Muscle of leg (tissue), 11 donors: Measurements from ENCODE around the gene ORAI3. TPM values are rescaled to one million over a fixed set of nuclear protein-coding genes. Genes with fewer than 3 reads are reported as not detected.

ENCODE experiments used
- DNase-seq: peaks from one replicate; pipeline ENCODE4 v3.0.0; 2013
- H3K27ac ChIP-seq: one replicate; pipeline ENCODE4 v1.5.1; 2013; ENCODE audit warnings: mild to moderate bottlenecking, low read length, control low read depth
- H3K27me3 ChIP-seq: one replicate; pipeline ENCODE4 v1.6.1; 2013; ENCODE audit warnings: low read length; ENCODE audit not compliant: control insufficient read depth, insufficient read depth
- H3K36me3 ChIP-seq: one replicate; pipeline ENCODE4 v1.6.1; 2013; ENCODE audit warnings: low read length; ENCODE audit not compliant: control insufficient read depth, insufficient read depth
- H3K4me1 ChIP-seq: one replicate; pipeline ENCODE4 v1.6.1; 2013; ENCODE audit warnings: low read length; ENCODE audit not compliant: control insufficient read depth, insufficient read depth
- H3K4me3 ChIP-seq: one replicate; pipeline ENCODE4 v1.5.1; 2013; ENCODE audit warnings: low read length, control low read depth
- H3K9me3 ChIP-seq: replicated peaks from 2 replicates; pipeline ENCODE4 v1.6.1; 2013; ENCODE audit warnings: low read depth, low read length; ENCODE audit not compliant: control insufficient read depth
- WGBS: methylation state at CpG from one replicate; pipeline ENCODE4 v1.1.5; 2013; ENCODE audit warnings: missing lambda C conversion rate; ENCODE audit not compliant: insufficient coverage; 5-methylcytosine and 5-hydroxymethylcytosine counted together
- polyA plus RNA-seq, 8 donors: library from polyadenylated mRNA; unstranded; fragments of 120-200 nt; gene quantifications; one replicate each; pipeline versions ENCODE4 v1.2.1 to v1.2.3, GENCODE V29; 2013; ENCODE audit warnings: inconsistent platforms in 1 of 8, low replicate concordance in 1 of 8; ENCODE audit not compliant: insufficient read length in 8 of 8, insufficient read depth in 1 of 8
- total RNA-seq: library from RNA; stranded (reverse); fragments of 120-200 nt; gene quantifications from one replicate; pipeline ENCODE4 v1.2.4, GENCODE V29; 2013

The ORAI3 gene
- total and polyA plus RNA-seq, 9 donors: 8.9 to 14.0 (median 11.1) TPM

DNA sequence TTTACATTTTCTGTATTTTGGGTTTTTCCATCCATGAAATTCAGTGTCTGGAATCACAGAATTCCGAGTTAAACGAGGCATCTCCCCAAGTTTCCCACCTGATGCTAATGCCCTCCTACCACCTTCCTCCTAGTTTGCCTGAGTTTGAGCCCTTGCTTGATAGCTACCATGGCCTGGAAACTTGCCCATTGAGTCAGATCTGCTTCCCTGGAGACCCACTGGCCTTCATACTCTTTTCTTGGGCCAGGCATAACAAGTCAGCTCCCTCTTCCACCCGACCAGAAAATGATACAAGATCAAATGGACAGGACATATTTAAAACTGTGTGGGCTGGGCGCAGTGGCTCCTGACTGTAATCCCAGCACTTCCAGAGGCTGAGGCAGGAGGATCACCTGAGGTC is 18.9 kb downstream of the ORAI3 start:
- Histone ChIP-seq H3K4me1 (no peaks in the 10 kb centered on the region), H3K4me3 (no peak overlapping the region), H3K27ac (no peak overlapping the region), H3K9me3 (no peaks in the 10 kb centered on the region), H3K27me3 (no peaks in the 10 kb centered on the region), H3K36me3 (peaks cover 83% of the 10 kb centered on the region)
- WGBS: 97% methylated on average over 3 of the region's 4 CpGs
- no peak for DNase-seq

DNA sequence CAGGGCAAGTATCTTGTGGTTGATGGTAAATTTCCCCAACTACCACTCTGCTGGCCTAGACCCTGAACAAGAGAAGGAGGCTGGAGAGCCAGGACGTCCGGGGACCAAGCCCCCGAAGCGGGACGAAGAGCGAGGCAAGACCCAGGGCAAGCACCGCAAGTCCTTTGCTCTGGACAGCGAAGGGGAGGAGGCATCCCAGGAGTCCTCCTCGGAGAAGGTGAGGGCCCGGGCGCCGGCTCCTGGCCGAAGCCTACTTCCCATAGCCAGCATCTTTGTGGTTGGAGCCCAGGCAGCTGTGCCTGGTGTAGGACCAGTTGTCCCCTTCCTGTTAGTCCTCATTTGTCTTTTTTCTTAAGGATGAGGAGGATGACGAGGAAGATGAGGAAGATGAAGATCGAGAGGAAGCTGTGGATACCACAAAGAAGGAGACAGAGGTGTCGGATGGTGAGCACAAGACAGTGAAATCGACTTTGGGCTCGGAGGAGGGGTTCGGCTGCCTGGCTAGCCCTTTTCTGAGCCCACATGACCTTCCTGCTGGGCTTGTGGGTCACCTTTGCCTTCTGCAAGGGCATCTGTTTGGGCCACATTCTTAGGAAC is 20.5 kb downstream of the ORAI3 start:
- 95% methylated on average over 19 of the region's 19 CpGs for whole genome bisulfite sequencing
- H3K27ac ChIP-seq: no peak overlapping the region

DNA sequence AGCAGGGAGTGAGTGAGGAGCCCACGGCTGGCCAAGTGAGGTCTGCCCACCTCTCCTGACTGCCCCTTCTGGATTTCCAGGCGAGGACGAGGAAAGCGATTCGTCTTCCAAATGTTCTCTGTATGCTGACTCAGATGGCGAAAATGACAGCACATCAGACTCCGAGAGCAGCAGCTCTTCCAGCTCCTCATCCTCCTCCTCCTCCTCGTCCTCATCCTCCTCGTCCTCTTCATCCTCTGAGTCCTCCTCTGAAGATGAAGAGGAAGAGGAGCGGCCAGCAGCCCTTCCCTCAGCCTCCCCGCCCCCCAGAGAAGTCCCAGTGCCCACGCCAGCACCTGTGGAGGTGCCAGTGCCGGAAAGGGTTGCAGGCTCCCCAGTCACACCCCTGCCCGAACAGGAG is 22.4 kb downstream of the ORAI3 start:
- DNase-seq: no peak
- H3K9me3 ChIP-seq: no peaks in the 10 kb centered on the region
- H3K4me1 ChIP-seq: no peaks in the 10 kb centered on the region
- H3K4me3 ChIP-seq: no peak overlapping the region
- WGBS: 91% methylated on average over 8 of the region's 14 CpGs
- no peak overlapping the region for H3K27ac ChIP-seq
- H3K36me3 ChIP-seq: peaks cover 80% of the 10 kb centered on the region
- no peaks in the 10 kb centered on the region for H3K27me3 ChIP-seq

More for the DNA sequence above, 20.5 kb downstream of the ORAI3 start:
- no peaks in the 10 kb centered on the region for H3K4me1 ChIP-seq
- peaks cover 84% of the 10 kb centered on the region for H3K36me3 ChIP-seq
- H3K27me3 ChIP-seq: no peaks in the 10 kb centered on the region
- H3K9me3 ChIP-seq: no peaks in the 10 kb centered on the region
- no peak overlapping the region for H3K4me3 ChIP-seq
- DNase-seq: no peak

DNA sequence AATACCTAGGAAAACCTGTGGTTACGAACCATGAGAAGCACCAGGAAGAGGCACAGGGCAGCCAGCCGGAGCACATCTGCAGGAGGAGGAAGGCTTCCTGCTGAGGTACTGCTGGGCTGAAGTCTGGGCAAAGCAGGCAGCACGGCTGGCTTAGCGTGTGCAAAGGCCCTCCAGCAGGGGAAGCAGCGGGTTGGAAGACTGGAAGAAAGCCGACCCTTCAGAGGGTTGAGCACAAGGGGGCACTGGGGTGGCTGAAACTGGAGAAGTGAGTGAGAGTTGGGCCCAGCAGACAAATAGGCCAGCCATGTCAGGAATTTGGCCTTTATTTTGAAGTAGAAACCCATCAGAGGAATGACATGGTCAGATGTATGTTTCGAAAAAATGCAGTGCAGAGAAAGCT is 24.0 kb downstream of the ORAI3 start:
- Histone ChIP-seq H3K9me3 (no peaks in the 10 kb centered on the region), H3K4me1 (no peaks in the 10 kb centered on the region), H3K4me3 (no peak overlapping the region), H3K36me3 (peaks cover 82% of the 10 kb centered on the region), H3K27ac (no peak overlapping the region), H3K27me3 (no peaks in the 10 kb centered on the region)
- WGBS: 78% methylated on average over 7 of the region's 7 CpGs
- DNase-seq: no peak

DNA sequence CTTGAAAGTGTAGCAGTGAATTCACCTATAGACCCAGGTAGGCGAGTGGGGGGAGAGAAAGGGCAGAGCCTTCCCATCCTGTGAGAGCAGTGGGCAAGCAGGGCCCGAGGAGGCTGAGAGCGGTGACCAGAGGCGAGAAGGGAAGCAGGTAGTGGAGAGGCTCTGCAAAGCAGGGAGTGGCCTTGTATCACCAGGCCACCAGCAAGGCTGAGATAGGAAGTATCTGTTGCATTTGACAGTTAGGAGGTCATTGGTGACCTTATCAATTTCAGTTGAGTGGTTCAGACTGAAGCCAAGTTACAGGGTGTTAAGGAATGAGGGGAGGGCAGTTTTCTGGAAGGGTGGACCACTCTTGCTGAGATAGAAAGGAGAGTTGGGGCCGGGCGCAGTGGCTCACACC is 25.5 kb downstream of the ORAI3 start:
- no peak for DNase-seq
- H3K4me3 ChIP-seq: no peak overlapping the region
- no peaks in the 10 kb centered on the region for H3K9me3 ChIP-seq
- H3K27ac ChIP-seq: no peak overlapping the region
- peaks cover 85% of the 10 kb centered on the region for H3K36me3 ChIP-seq
- WGBS: 94% methylated on average over 4 of the region's 6 CpGs
- H3K4me1 ChIP-seq: no peaks in the 10 kb centered on the region
- no peaks in the 10 kb centered on the region for H3K27me3 ChIP-seq

DNA sequence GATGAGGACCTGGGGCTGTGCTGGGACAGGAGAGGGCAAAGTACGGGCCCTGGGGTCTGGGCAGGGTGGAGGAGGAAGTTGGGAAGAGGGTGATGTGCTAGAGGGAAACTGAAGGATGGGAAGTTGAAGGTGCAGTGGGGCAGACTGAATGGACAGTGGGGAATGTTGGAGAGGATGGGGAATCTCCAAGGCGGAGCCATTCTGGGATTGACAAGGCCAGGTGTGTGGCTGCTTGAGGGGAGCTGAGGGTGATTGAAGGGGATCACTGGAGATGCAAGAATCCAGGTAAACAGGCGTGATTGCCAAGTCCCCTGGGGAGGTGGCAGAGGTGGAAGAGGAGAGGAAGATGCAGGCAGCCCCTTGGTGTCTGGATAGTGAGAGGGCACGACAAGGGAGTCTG is 27.6 kb downstream of the ORAI3 start:
- peaks cover 89% of the 10 kb centered on the region for H3K36me3 ChIP-seq
- WGBS: 84% methylated on average over 3 of the region's 4 CpGs

DNA sequence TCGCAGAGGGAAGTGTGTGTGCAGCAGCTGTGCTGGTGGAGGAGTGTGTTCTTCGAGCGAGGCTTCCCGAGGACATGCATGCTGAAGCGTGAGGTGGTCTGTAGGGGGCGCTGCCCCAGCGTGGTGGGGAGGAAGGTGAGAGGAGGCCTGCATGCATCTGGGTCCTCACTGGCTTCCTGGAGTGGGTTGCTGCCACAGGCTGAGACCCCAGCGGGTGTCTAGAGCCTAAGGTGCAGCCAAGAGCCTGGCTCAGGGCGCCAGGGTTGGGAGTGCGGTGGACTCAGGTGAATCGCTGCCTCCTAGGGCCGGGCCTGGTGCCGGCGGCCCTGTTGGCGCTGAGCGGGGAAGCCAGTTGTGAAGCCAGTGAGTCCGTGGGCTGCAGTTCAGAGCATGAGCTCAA is 28.6 kb downstream of the ORAI3 start:
- no peaks in the 10 kb centered on the region for H3K4me1 ChIP-seq
- no peaks in the 10 kb centered on the region for H3K9me3 ChIP-seq
- no peak overlapping the region for H3K27ac ChIP-seq
- no peaks in the 10 kb centered on the region for H3K27me3 ChIP-seq
- no peak for DNase-seq
- no peak overlapping the region for H3K4me3 ChIP-seq
- peaks cover 86% of the 10 kb centered on the region for H3K36me3 ChIP-seq
- 81% methylated on average over 17 of the region's 17 CpGs for WGBS

More for the DNA sequence above, 27.6 kb downstream of the ORAI3 start:
- H3K4me1 ChIP-seq: no peaks in the 10 kb centered on the region
- DNase-seq: no peak
- no peaks in the 10 kb centered on the region for H3K9me3 ChIP-seq
- H3K27me3 ChIP-seq: no peaks in the 10 kb centered on the region
- H3K4me3 ChIP-seq: no peak overlapping the region
- no peak overlapping the region for H3K27ac ChIP-seq

DNA sequence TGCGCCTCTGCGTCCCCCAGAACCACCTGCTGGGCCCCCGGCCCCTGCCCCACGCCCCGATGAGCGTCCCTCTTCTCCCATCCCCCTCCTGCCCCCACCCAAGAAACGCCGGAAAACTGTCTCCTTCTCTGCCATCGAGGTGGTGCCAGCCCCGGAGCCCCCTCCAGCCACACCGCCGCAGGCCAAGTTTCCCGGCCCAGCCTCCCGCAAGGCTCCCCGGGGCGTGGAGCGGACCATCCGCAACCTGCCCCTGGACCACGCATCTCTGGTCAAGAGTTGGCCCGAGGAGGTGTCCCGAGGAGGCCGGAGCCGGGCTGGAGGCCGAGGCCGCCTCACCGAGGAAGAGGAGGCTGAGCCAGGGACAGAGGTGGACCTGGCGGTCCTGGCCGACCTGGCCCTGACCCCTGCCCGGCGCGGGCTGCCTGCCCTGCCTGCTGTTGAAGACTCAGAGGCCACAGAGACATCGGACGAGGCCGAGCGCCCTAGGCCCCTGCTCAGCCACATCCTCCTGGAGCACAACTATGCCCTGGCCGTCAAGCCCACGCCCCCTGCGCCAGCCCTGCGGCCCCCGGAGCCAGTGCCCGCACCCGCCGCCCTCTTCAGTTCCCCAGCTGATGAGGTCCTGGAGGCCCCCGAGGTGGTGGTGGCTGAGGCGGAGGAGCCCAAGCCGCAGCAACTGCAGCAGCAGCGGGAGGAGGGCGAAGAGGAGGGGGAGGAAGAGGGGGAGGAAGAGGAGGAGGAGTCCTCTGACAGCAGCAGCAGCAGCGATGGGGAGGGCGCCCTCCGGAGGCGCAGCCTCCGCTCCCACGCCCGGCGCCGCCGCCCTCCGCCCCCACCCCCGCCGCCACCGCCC is 30.5 kb downstream of the ORAI3 start:
- Histone ChIP-seq H3K4me1 (peaks cover 3% of the 10 kb centered on the region), H3K27me3 (no peaks in the 10 kb centered on the region), H3K36me3 (peaks cover 80% of the 10 kb centered on the region), H3K9me3 (no peaks in the 10 kb centered on the region), H3K27ac (no peak overlapping the region), H3K4me3 (no peak overlapping the region)
- no peak for DNase-seq
- WGBS: 89% methylated on average over 57 of the region's 62 CpGs

DNA sequence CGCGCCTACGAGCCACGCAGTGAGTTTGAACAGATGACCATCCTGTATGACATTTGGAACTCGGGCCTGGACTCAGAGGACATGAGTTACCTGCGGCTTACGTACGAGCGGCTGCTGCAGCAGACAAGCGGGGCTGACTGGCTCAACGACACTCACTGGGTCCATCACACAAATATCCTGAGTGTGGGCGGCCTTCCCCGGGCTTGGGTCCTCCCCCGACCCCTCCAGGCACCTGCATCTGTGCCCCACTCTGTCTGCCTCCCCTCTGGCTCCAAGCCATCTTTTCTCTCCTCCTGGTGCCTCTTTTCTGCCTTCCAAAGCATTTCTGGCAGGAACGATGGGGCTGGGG is 31.1 kb downstream of the ORAI3 start:
- Histone ChIP-seq H3K4me3 (no peak overlapping the region), H3K27me3 (no peaks in the 10 kb centered on the region), H3K4me1 (peaks cover 9% of the 10 kb centered on the region), H3K27ac (no peak overlapping the region), H3K36me3 (peaks cover 83% of the 10 kb centered on the region), H3K9me3 (no peaks in the 10 kb centered on the region)
- no peak for DNase-seq
- 83% methylated on average over 15 of the region's 15 CpGs for WGBS

DNA sequence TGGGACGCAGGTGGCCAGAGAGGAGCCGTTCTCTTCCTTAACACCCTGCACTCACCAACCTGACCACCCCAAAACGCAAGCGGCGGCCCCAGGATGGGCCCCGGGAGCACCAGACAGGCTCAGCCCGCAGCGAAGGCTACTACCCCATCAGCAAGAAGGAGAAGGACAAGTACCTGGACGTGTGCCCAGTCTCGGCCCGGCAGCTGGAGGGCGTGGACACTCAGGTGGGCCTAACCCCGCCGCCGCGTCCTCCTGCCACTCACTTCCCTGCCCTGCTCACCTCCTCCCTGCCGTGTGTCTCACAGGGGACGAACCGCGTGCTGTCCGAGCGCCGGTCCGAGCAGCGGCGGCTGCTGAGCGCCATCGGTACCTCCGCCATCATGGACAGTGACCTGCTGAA is 31.6 kb downstream of the ORAI3 start:
- peaks cover 80% of the 10 kb centered on the region for H3K36me3 ChIP-seq
- H3K27ac ChIP-seq: no peak overlapping the region
- no peak for DNase-seq
- no peaks in the 10 kb centered on the region for H3K27me3 ChIP-seq
- no peak overlapping the region for H3K4me3 ChIP-seq
- peaks cover 13% of the 10 kb centered on the region for H3K4me1 ChIP-seq
- H3K9me3 ChIP-seq: no peaks in the 10 kb centered on the region
- 84% methylated on average over 22 of the region's 29 CpGs for WGBS
